Heart right ventricle (tissue), 16 donors: ENCODE data around the gene RNF31. TPM values are rescaled to one million over a fixed set of nuclear protein-coding genes. Genes with fewer than 3 reads are reported as not detected.

Experiments used
- ATAC-seq, 8 donors: fragments of 200-7000 bp; cut with Tn5 transposase; one replicate each; pipeline ENCODE4 v1.9.1; 2020; ENCODE audit warnings: mild to moderate bottlenecking in 8 of 8, moderate library complexity in 8 of 8, moderate number of reproducible peaks in 1 of 8
- DNase-seq, 2 donors: peaks; one replicate each; pipeline ENCODE4 v3.0.0-alpha.2; 2020
- H3K27ac ChIP-seq, 10 donors: fragments of 200-600 bp; sonication (generic) in 2 of 10; one replicate each; pipeline versions ENCODE4 v1.5.0 to v1.8.0; 2020 to 2022; ENCODE audit warnings: mild to moderate bottlenecking in 3 of 10
- H3K27me3 ChIP-seq, 7 donors: fragments of 200-600 bp; one replicate each; pipeline ENCODE4 v1.8.0; 2021 to 2022; ENCODE audit warnings: mild to moderate bottlenecking in 2 of 7
- H3K36me3 ChIP-seq, 9 donors: fragments of 200-600 bp; sonication (generic) in 1 of 9; one replicate each; pipeline versions ENCODE4 v1.5.0 to v1.8.0; 2020 to 2022; ENCODE audit warnings: mild to moderate bottlenecking in 2 of 9
- H3K4me1 ChIP-seq, 9 donors: fragments of 200-600 bp; sonication (generic) in 1 of 9; one replicate each; pipeline versions ENCODE4 v1.5.0 to v1.8.0; 2020 to 2022; ENCODE audit warnings: mild to moderate bottlenecking in 4 of 9
- H3K4me3 ChIP-seq, 10 donors: fragments of 200-600 bp; sonication (generic) in 2 of 10; one replicate each; pipeline versions ENCODE4 v1.5.0 to v1.8.0; 2020 to 2022; ENCODE audit warnings: mild to moderate bottlenecking in 7 of 10, moderate library complexity in 2 of 10
- H3K9me3 ChIP-seq, 11 donors: fragments of 200-600 bp in 10 of 11; sonication (generic) in 2 of 11; one replicate each; pipeline versions ENCODE4 v1.5.0 to v1.8.0; 2013 to 2022; ENCODE audit warnings: mild to moderate bottlenecking in 2 of 11, control low read depth in 1 of 11, moderate library complexity in 1 of 11
- WGBS, 2 donors: extraction: QIAGEN DNeasy Blood & Tissue Kit; methylation state at CpG; one replicate each; pipeline ENCODE4 v1.1.7; 2013; ENCODE audit warnings: inconsistent platforms in 1 of 2; 5-methylcytosine and 5-hydroxymethylcytosine counted together
- intact Hi-C, 10 donors: fragments of 100-400 bp; cut with DNase I; formaldehyde crosslinking; loops; one replicate each; pipeline versions ENCODE4 v1.11.1 to v1.14.2; 2022
- polyA plus RNA-seq, 2 donors: library from polyadenylated mRNA; stranded (reverse); fragments of 200-250 nt; gene quantifications; one replicate each; pipeline ENCODE4 v1.2.3, GENCODE V29; 2013
- total RNA-seq, 10 donors: library from RNA; stranded (reverse); fragmentation: NEBNext Ultra II Directional in 3 of 10; extraction: Animal tissue kit (Norgen Biotek cat#: 25700) in 3 of 10; gene quantifications; one replicate each; pipeline versions ENCODE4 v1.2.1 to v1.2.4, GENCODE V29; 2021 to 2023
- TF ChIP-seq, protein P1 (sequence below), 9 donors: fragments of 200-600 bp; sonication (generic) in 2 of 9; IDR thresholded peaks; one replicate each; pipeline versions ENCODE4 v1.5.0 to v1.8.0; 2021 to 2022; ENCODE audit warnings: antibody characterized with exemption in 9 of 9, mild to moderate bottlenecking in 5 of 9, moderate library complexity in 1 of 9
- donor health status: Arrhythmogenic right ventricular cardiomyopathy.
- donor health status: ischemic (EF 13 %, LVEDD 7.1; RV severe dilation, severe dysfunction).
- donor health status: healthy with polysubstance abuse.
- donor health status: DM: no; HTN: yes; CAD: no.
- donor health status: DM: no; HTN: no; CAD: no.
- donor health status: ischemic (EF 25% LVEDD 6.9; RV normal size, moderate dysfunction).
- donor health status: ischemic (EF 25% LVEDD 5.7; RV mildly dilated, moderate dysfunction).
- donor health status: healthy.
- donor health status: DM: yes; HTN: yes; CAD: no.
- donor health status: Ischemic cardiomyopathy.
- donor health status: ischemic (EF 35%, LVEDD 5.7; RV mildly dilated, moderate dysfunction).
- donor health status: nonischemic (EF 11% LVEDD 7.7; RV severe dilation, severe dysfunction).
- donor health status: DM: yes; HTN: yes; CAD: no.
- donor health status: PGD.
- donor health status: ischemic (EF 29% LVEDD 5.4; RV normal size, mild dysfunction).
- donor health status: nonischemic (EF 23%, LVEDD 6.1; RV moderate dilation, normal function).

RNF31 gene
- total and polyA plus RNA-seq, 12 donors: 27.5 to 92.9 (median 35.7) TPM

DNA sequence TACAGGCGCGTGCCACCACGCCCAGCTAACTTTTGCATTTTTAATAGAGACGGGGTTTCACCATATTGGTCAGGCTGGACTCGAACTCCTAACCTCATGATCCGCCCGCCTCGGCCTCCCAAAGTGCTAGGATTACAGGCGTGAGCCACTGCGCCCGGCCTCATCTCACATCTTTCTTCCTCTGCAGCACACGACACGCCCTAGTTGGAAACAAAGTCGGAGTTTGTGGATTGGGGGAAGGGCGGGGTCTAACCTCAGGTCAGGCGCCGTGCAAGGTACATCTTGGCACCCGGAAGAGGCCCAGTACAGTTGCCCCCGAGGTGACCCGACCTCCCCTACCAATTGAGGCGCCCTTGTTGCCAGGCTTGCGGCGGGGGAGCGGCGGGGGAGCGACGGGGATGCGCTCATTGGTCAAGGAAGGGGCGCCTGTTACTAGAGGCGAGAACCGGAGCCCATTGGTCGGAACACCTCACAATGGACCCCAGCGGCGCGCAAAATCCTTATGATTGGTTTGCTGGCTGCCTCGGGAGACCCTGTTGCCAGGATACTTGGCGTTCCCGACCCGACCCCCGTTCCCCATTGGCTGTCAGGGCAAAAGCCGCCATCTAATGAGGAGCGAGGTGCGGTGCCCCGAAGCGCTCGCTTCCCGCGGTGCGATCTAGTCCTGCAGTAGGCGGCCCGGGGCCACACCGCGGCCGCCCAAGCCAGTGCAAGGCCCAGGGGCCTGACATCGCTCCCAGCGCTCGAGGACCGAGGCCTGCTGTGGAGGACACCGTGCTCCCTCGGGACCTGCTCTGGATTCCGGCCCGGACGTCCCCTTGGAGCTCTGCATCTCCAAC, 24.3 kb downstream of the RNF31 start, which contains the start of gene REC8:
TSS of gene REC8 (plus strand) at position 659 of the 839 bp plus-strand sequence. CDS start 473 bp downstream, outside the sequence.
- Histone ChIP-seq H3K4me1 (peaks cover 0 to 26% (median 11%) of the 10 kb centered on the region in 9 donors), H3K4me3 (peak within 1 kb of the TSS in 9 of 10 donors; percentile 1 to 52 (median 39)), H3K9me3 (no peaks in the 10 kb centered on the region), H3K36me3 (peaks cover 0 to 87% (median 11%) of the 10 kb centered on the region in 9 donors), H3K27ac (peak within 1 kb of the TSS in 1 of 10 donors; percentile 36), H3K27me3 (no peaks in the 10 kb centered on the region)
- intact Hi-C loops: no loop called here
- WGBS, 2 donors: 14 to 26% methylated on average over 63 of the region's 63 CpGs
- TF ChIP-seq, protein P1, sequence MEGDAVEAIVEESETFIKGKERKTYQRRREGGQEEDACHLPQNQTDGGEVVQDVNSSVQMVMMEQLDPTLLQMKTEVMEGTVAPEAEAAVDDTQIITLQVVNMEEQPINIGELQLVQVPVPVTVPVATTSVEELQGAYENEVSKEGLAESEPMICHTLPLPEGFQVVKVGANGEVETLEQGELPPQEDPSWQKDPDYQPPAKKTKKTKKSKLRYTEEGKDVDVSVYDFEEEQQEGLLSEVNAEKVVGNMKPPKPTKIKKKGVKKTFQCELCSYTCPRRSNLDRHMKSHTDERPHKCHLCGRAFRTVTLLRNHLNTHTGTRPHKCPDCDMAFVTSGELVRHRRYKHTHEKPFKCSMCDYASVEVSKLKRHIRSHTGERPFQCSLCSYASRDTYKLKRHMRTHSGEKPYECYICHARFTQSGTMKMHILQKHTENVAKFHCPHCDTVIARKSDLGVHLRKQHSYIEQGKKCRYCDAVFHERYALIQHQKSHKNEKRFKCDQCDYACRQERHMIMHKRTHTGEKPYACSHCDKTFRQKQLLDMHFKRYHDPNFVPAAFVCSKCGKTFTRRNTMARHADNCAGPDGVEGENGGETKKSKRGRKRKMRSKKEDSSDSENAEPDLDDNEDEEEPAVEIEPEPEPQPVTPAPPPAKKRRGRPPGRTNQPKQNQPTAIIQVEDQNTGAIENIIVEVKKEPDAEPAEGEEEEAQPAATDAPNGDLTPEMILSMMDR (IDR thresholded peaks at IDR 0.05): no peak
- DNase-seq (peak; percentile 65 to 74), ATAC-seq (peak; percentile 45 to 81 (median 70))

DNA sequence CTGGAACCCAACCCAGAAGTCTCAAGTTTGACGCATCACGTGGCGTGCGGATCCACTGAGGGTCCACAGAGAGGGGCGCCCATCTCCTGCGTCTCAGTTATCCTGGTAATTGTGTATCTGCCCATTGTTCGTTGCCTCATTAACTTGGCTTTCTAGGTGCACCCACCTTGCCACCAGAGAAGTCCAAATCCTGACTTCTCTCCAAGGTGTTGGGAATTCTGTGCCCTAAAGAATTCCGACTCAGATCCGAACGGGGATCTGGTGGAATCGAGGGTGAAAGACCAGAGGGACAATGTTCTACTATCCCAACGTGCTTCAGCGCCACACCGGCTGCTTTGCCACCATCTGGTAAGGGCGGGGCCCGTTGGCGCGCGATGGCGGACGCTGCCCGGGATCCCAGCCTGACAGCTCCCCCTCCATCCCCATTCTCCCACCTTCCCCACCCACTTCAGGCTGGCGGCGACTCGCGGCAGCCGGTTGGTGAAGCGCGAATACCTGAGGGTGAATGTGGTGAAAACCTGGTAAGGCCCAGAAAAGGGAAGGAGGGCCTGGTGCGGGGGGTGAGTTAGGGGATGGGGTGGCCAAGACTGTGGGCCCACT, 25.1 kb downstream of the RNF31 start:
- intact Hi-C loops: no loop called here
- 31 to 44% methylated on average over 30 of the region's 30 CpGs for WGBS, 2 donors
- H3K27ac ChIP-seq: peak overlapping the region in 1 of 10 donors; percentile 36
- peaks cover 0 to 20% (median 11%) of the 10 kb centered on the region in 9 donors for H3K4me1 ChIP-seq
- H3K9me3 ChIP-seq: no peaks in the 10 kb centered on the region
- H3K36me3 ChIP-seq: peaks cover 0 to 87% (median 14%) of the 10 kb centered on the region in 9 donors
- no peak for ATAC-seq
- TF ChIP-seq, protein P1 (IDR thresholded peaks at IDR 0.05): no peak
- no peak for DNase-seq
- no peaks in the 10 kb centered on the region for H3K27me3 ChIP-seq
- peak overlapping the region in 7 of 10 donors; percentile 24 to 52 (median 40) for H3K4me3 ChIP-seq

DNA sequence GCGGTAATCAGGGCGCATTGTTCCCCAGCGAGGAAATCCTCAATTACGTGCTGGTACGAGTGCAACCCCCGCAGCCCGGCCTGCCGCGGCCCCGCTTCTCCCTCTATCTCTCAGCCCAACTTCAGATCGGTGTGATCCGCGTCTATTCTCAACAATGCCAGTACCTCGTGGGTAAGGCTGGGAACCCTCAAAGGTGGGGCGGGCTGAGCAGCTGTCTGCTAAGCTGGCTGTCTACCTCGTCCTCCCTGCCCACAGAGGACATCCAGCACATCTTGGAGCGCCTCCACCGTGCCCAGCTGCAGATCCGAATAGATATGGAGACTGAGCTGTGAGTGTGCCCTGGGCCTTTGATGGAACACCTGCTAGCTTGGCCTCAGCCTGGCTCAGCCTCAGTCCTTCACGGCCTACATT, 25.6 kb downstream of the RNF31 start:
- Histone ChIP-seq H3K9me3 (no peaks in the 10 kb centered on the region), H3K4me1 (peaks cover 0 to 20% (median 11%) of the 10 kb centered on the region in 9 donors), H3K27me3 (no peaks in the 10 kb centered on the region), H3K27ac (no peak overlapping the region), H3K4me3 (peak overlapping the region in 1 of 10 donors; percentile 52), H3K36me3 (peaks cover 0 to 87% (median 10%) of the 10 kb centered on the region in 9 donors)
- TF ChIP-seq, protein P1 (IDR thresholded peaks at IDR 0.05): no peak
- DNase-seq: no peak
- intact Hi-C loops: no loop called here
- WGBS, 2 donors: 63 to 74% methylated on average over 20 of the region's 20 CpGs
- ATAC-seq: peak in 1 of 8 donors; percentile 14

DNA sequence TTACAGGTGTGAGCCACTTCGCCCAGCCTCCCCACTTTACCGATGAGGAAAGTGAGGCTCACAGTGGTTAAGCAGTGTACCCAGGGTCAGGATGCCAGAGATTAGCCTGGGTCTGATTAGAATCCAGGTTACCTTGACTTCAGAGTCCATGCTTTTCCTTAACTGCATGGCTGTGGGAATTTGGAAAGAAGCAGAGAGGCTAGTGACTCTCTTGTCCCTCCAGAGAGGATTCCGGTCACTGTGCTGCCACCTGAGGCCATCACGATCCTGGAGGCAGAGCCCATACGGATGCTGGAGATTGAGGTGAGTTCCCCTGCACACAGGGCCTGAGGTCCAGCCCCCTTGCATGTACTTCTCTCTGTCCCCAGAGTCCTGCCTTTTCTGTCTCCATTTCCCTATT, 29.3 kb downstream of the RNF31 start:
- ATAC-seq (no peak), DNase-seq (no peak)
- TF ChIP-seq, protein P1 (IDR thresholded peaks at IDR 0.05): no peak
- H3K27ac ChIP-seq: no peak overlapping the region
- H3K36me3 ChIP-seq: peaks cover 0 to 95% (median 22%) of the 10 kb centered on the region in 9 donors
- H3K4me1 ChIP-seq: peaks cover 0 to 25% (median 21%) of the 10 kb centered on the region in 9 donors
- H3K9me3 ChIP-seq: no peaks in the 10 kb centered on the region
- no peaks in the 10 kb centered on the region for H3K27me3 ChIP-seq
- H3K4me3 ChIP-seq: no peak overlapping the region
- 95 to 96% methylated on average over 5 of the region's 5 CpGs for WGBS, 2 donors
- intact Hi-C loops: no loop called here
